ENCODE results near the gene LDHA.
A peak's percentile ranks its signal among the peaks of the same experiment; 100 is the strongest.
"Not testable (repeated sequence)": the region's sequence is repeated elsewhere in the genome, so short reads cannot be mapped to it uniquely, and the experiment has no call there.

LDHA gene

GRCh38 chr11:18393581-18394274 lies 635 bp upstream of the LDHA start:
- DNase-seq, result peak in 2 of 58 donors; percentile 18 to 37

GRCh38 chr11:18394928-18395734 lies 768 bp downstream of the LDHA start:
- peak in 28 of 58 donors; percentile 14 to 62 (median 45) for DNase-seq

- peak; percentile 78 to 99 (median 94) for DNase-seq
These were observed 1.6 kb downstream of the LDHA start for GRCh38 chr11:18395735-18396504.

- DNase-seq, result no peak
These were observed 3.6 kb downstream of the LDHA start for GRCh38 chr11:18397921-18398320.

GRCh38 chr11:18401077-18401476 lies 6.7 kb downstream of the LDHA start:
- DNase-seq, result not testable (repeated sequence)

- no peak for DNase-seq
These were observed 9.7 kb downstream of the LDHA start for GRCh38 chr11:18404062-18404461.

GRCh38 chr11:18407400-18407799 lies 13.0 kb downstream of the LDHA start:
- not testable (repeated sequence) for DNase-seq

GRCh38 chr11:18408558-18409291 lies 14.4 kb downstream of the LDHA start:
- DNase-seq, result no peak

GRCh38 chr11:18416459-18416858 lies 22.1 kb downstream of the LDHA start:
- DNase-seq, result no peak

GRCh38 chr11:18419040-18419439 lies 24.7 kb downstream of the LDHA start:
- no peak for DNase-seq

- DNase-seq, result no peak
These were observed 25.7 kb downstream of the LDHA start for GRCh38 chr11:18420067-18420466.

GRCh38 chr11:18427240-18427639 lies 32.9 kb downstream of the LDHA start:
- no peak for DNase-seq

GRCh38 chr11:18429332-18429731 lies 35.0 kb downstream of the LDHA start:
- DNase-seq, result no peak

- DNase-seq, result no peak
These were observed 44.3 kb downstream of the LDHA start for GRCh38 chr11:18438691-18439090.

- no peak for DNase-seq
These were observed 54.9 kb downstream of the LDHA start for GRCh38 chr11:18449251-18449650.

- no peak for DNase-seq
These were observed 58.6 kb downstream of the LDHA start for GRCh38 chr11:18452927-18453326.

GRCh38 chr11:18455686-18456372 lies 61.5 kb downstream of the LDHA start, which contains the start of gene LDHAL6A:
TSS of gene LDHAL6A (plus strand) at chr11:18455856. CDS start at chr11:18456681, 825 bp downstream.
- no peak for DNase-seq

- DNase-seq, result no peak
These were observed 63.1 kb downstream of the LDHA start for GRCh38 chr11:18457450-18457849.

Measured in anterior cingulate cortex (tissue), 58 donors.